Measurements from ENCODE around the gene LRRK2. TPM values are rescaled to one million over a fixed set of nuclear protein-coding genes. Genes with fewer than 3 reads are reported as not detected.

LRRK2 gene
- total and polyA plus RNA-seq, 2 of the 13 experiments (the other 11 are each of a cell fraction or from before 2014, with no cell fraction given) = not detected

GRCh38 chr12:40238266-40238902 is 13.6 kb downstream of the LRRK2 start:
- H3K4me2 ChIP-seq (ENCODE audit: low read depth, low read length) = no peak overlapping the region
- no peak overlapping the region for H2AFZ ChIP-seq (ENCODE audit: low read length)
- 0% methylated on average over 1 of the region's 1 CpG for WGBS (ENCODE audit: low lambda C conversion rate)
- TF ChIP-seq BHLHE40 (IDR thresholded peaks at IDR 0.05; ENCODE audit: low read length) = no peak
- TF ChIP-seq ZNF512B (CRISPR knock-in tag; IDR thresholded peaks at IDR 0.05; ENCODE audit: borderline replicate concordance) = no peak
- TF ChIP-seq GATAD1 (CRISPR knock-in tag; IDR thresholded peaks at IDR 0.05) = no peak
- no peak for TF ChIP-seq PHF21A (CRISPR knock-in tag; IDR thresholded peaks at IDR 0.05)
- no peak for TF ChIP-seq NFYC (CRISPR knock-in tag; IDR thresholded peaks at IDR 0.05)
- TF ChIP-seq ZBTB10 (CRISPR knock-in tag; IDR thresholded peaks at IDR 0.05; ENCODE audit: borderline replicate concordance) = no peak
- no peak for TF ChIP-seq KDM3A (CRISPR knock-in tag; IDR thresholded peaks at IDR 0.05; ENCODE audit: low read depth)
- TF ChIP-seq SRF (IDR thresholded peaks at IDR 0.05; ENCODE audit: low read depth, low read length) = no peak
- TF ChIP-seq KAT2B (IDR thresholded peaks at IDR 0.05; ENCODE audit: borderline replicate concordance, low read depth, low read length) = no peak
- no peak for TF ChIP-seq TCF12 (IDR thresholded peaks at IDR 0.05)
- TF ChIP-seq TCF12 (CRISPR knock-in tag; IDR thresholded peaks at IDR 0.05) = no peak
- no peak for TF ChIP-seq BATF2 (CRISPR knock-in tag; IDR thresholded peaks at IDR 0.05)
- no peak for TF ChIP-seq NFE2L2 (IDR thresholded peaks at IDR 0.05; ENCODE audit: low read length)
- no peak for TF ChIP-seq EED (CRISPR knock-in tag; IDR thresholded peaks at IDR 0.05)
- TF ChIP-seq SIN3A (IDR thresholded peaks at IDR 0.05; ENCODE audit: borderline replicate concordance, low read depth, low read length) = no peak
- no TSS peak for BruUV-seq (replicated peaks)
- no peak overlapping the region for H3K9ac ChIP-seq (ENCODE audit: insufficient read depth, low read depth, low read length)
- in situ Hi-C loops (cut with HindIII; ENCODE audit: extremely low pct_ligation_motif_present, low pct_unique_long_range_greater_than_20kb) (no loop called here), intact Hi-C loops (cut with micrococcal nuclease; ENCODE audit: unreplicated experiment) (no loop called here)
- no peak for FAIRE-seq
- no peaks in the 10 kb centered on the region for H3K36me3 ChIP-seq (replicated peaks in 1 of 2; ENCODE audit: control insufficient read depth in 1 of 2, insufficient read depth in 2 of 2, low read length in 2 of 2)
- no peaks in the 10 kb centered on the region for H3K9me3 ChIP-seq (ENCODE audit: low read length)
- H3K4me3 ChIP-seq (replicated peaks in 1 of 3; ENCODE audit: insufficient read depth in 1 of 3, low read depth in 2 of 3, low read length in 3 of 3) = no peak overlapping the region
- ATAC-seq = no peak
- H3K79me2 ChIP-seq (ENCODE audit: insufficient read depth, low read length) = no peaks in the 10 kb centered on the region
- H3K27me3 ChIP-seq (ENCODE audit: control insufficient read depth in 1 of 2, insufficient read depth in 2 of 2, low read length in 2 of 2) = no peaks in the 10 kb centered on the region
- CTCF ChIA-PET (ENCODE audit: low intra/inter-chr PET ratio, low total read pairs) = no interaction called here
- H3K27ac ChIP-seq (ENCODE audit: extremely low read length, insufficient read depth, low read length) = no peak overlapping the region
- H3K4me1 ChIP-seq (ENCODE audit: insufficient read depth, low read length) = no peaks in the 10 kb centered on the region
- no peak for DNase-seq (ENCODE audit: low spot score)
- no peaks in the 10 kb centered on the region for H4K20me1 ChIP-seq (ENCODE audit: insufficient read depth, low read length)
- POLR2A ChIA-PET = no interaction called here
